Erythroblast (primary cell): ENCODE measurements around the gene ASPG.

Experiments
- GATA1 ChIP-seq: IDR thresholded peaks from 2 replicates; pipeline ENCODE4 v1.6.1; 2011; ENCODE audit warnings: low read depth, mild to moderate bottlenecking, control low read depth, low read length, moderate library complexity
- POLR2A ChIP-seq: IDR thresholded peaks from 2 replicates; pipeline ENCODE4 v1.6.1; 2011; ENCODE audit warnings: mild to moderate bottlenecking, low read length

- TF ChIP-seq POLR2A (no peak), GATA1 (no peak)
Measured at GRCh38 chr14:104109731-104110361, 24.3 kb downstream of the ASPG start.
